SK-N-SH (cell line): ENCODE data around the gene CARMIL3. TPM values are rescaled to one million over a fixed set of nuclear protein-coding genes. Genes with fewer than 3 reads are reported as not detected.

Experiments
- CTCF ChIA-PET: fragments of 300-600, 350-600 bp; formaldehyde crosslinking; extraction: SDS; loops from one replicate; lab custom pipeline; 2021; lab: Yijun Ruan, JAX
- POLR2A ChIA-PET: fragments of 350-600 bp; sonication (Branson Sonifier 250); formaldehyde crosslinking; extraction: SDS; loops from one replicate; lab custom pipeline; 2020; ENCODE audit warnings: antibody characterized with exemption, inconsistent platforms; lab: Yijun Ruan, JAX
- DNase-seq: peaks from one replicate; pipeline ENCODE4 v3.0.0; 2012
- H2AFZ ChIP-seq: fragments of 200-600 bp; sonication (generic); 2 replicates; pipeline ENCODE4 v1.8.1; 2016; ENCODE audit warnings: antibody characterized with exemption, mild to moderate bottlenecking, low read depth
- H3F3A ChIP-seq: fragments of 200-600 bp; sonication (generic); replicated peaks from 2 replicates; pipeline ENCODE3; 2016; ENCODE audit warnings: antibody characterized with exemption, mild to moderate bottlenecking; ENCODE audit not compliant: insufficient read depth
- H3K27ac ChIP-seq, 2 experiments: fragments of 200-500 bp in 1 of 2; fragments of 200-600 bp in 1 of 2; sonication (Bioruptor generic) in 1 of 2; sonication (generic), shearing (Covaris generic) in 1 of 2; 2 replicates each; pipeline versions ENCODE4 v1.5.1 to v1.6.1; 2014 to 2016; ENCODE audit warnings: low read depth in 2 of 2, inconsistent platforms in 1 of 2, low read length in 1 of 2, mild to moderate bottlenecking in 1 of 2, mixed read lengths in 1 of 2
- H3K27me3 ChIP-seq: fragments of 200-600 bp; sonication (generic), shearing (Covaris generic); 2 replicates; pipeline ENCODE4 v1.6.1; 2016; ENCODE audit warnings: mixed run types; ENCODE audit not compliant: insufficient read depth
- H3K36me3 ChIP-seq, 2 experiments: fragments of 200-500 bp in 1 of 2; fragments of 200-600 bp in 1 of 2; sonication (Bioruptor generic) in 1 of 2; sonication (generic) in 1 of 2; replicated peaks in 1 of 2; 2 replicates each; pipeline versions ENCODE3 to v1.5.1; 2014 to 2016; ENCODE audit warnings: low read length in 1 of 2, mild to moderate bottlenecking in 1 of 2; ENCODE audit not compliant: insufficient read depth in 2 of 2, control insufficient read depth in 1 of 2
- H3K4me1 ChIP-seq, 2 experiments: fragments of 200-500 bp in 1 of 2; fragments of 200-600 bp in 1 of 2; sonication (Bioruptor generic) in 1 of 2; sonication (generic), shearing (Covaris generic) in 1 of 2; 2 replicates each; pipeline versions ENCODE4 v1.5.1 to v1.6.1; 2014 to 2016; ENCODE audit warnings: low read depth in 1 of 2, low read length in 1 of 2, mixed run types in 1 of 2; ENCODE audit not compliant: insufficient read depth in 2 of 2, control insufficient read depth in 1 of 2
- H3K4me2 ChIP-seq: fragments of 200-600 bp; sonication (generic), shearing (Covaris generic); 2 replicates; pipeline ENCODE4 v1.6.1; 2017; ENCODE audit warnings: mixed run types
- H3K4me3 ChIP-seq, 2 experiments: fragments of 200-500 bp in 1 of 2; fragments of 200-600 bp in 1 of 2; sonication (Bioruptor generic) in 1 of 2; sonication (generic), shearing (Covaris generic) in 1 of 2; 2 replicates each; pipeline versions ENCODE4 v1.5.1 to v1.8.1; 2014 to 2016; ENCODE audit warnings: low read depth in 2 of 2, inconsistent platforms in 1 of 2, low read length in 1 of 2, mild to moderate bottlenecking in 1 of 2, mixed read lengths in 1 of 2, moderate library complexity in 1 of 2
- H3K79me2 ChIP-seq: fragments of 200-600 bp; sonication (generic); 2 replicates; pipeline ENCODE4 v1.8.1; 2017; ENCODE audit warnings: mild to moderate bottlenecking; ENCODE audit not compliant: insufficient read depth
- H3K9ac ChIP-seq: fragments of 200-600 bp; sonication (generic); 2 replicates; pipeline ENCODE4 v1.6.1; 2017; ENCODE audit warnings: mixed run types
- H3K9me2 ChIP-seq: fragments of 200-600 bp; sonication (generic); 2 replicates; pipeline ENCODE4 v1.6.1; 2017; ENCODE audit warnings: mixed run types
- H3K9me3 ChIP-seq: fragments of 200-600 bp; sonication (generic); 2 replicates; pipeline ENCODE4 v1.6.1; 2017; ENCODE audit warnings: mixed run types, mild to moderate bottlenecking, moderate library complexity
- H4K20me1 ChIP-seq: fragments of 200-600 bp; sonication (generic); 2 replicates; pipeline ENCODE4 v1.6.1; 2017; ENCODE audit warnings: mild to moderate bottlenecking, mixed run types; ENCODE audit not compliant: insufficient read depth
- EP300 ChIP-seq, 2 experiments: IDR thresholded peaks; 2 replicates each; pipeline versions ENCODE4 v1.4.0 to v1.6.1; 2012; ENCODE audit warnings: borderline replicate concordance in 1 of 2, low read depth in 1 of 2, low read length in 1 of 2
- FOSL2 ChIP-seq: IDR thresholded peaks from 2 replicates; pipeline ENCODE4 v1.4.0; 2012; ENCODE audit warnings: low read depth, mild to moderate bottlenecking, moderate library complexity, borderline replicate concordance
- GABPA ChIP-seq: IDR thresholded peaks from 2 replicates; pipeline ENCODE4 v1.4.0; 2012; ENCODE audit warnings: low read depth, mild to moderate bottlenecking
- JUND ChIP-seq: IDR thresholded peaks from 2 replicates; pipeline ENCODE4 v1.4.0; 2012
- MEF2A ChIP-seq: IDR thresholded peaks from 2 replicates; pipeline ENCODE4 v1.4.0; 2012; ENCODE audit warnings: low read depth, borderline replicate concordance
- MXI1 ChIP-seq: IDR thresholded peaks from 2 replicates; pipeline ENCODE4 v1.6.1; 2012; ENCODE audit warnings: mild to moderate bottlenecking, low read depth, low read length, improper control_type of control experiment
- NFIC ChIP-seq: IDR thresholded peaks from 2 replicates; pipeline ENCODE4 v1.4.0; 2012; ENCODE audit warnings: borderline replicate concordance
- NRF1 ChIP-seq: IDR thresholded peaks from 2 replicates; pipeline ENCODE4 v1.6.1; 2012; ENCODE audit warnings: low read depth, mild to moderate bottlenecking, low read length
- PBX3 ChIP-seq: IDR thresholded peaks from 2 replicates; pipeline ENCODE4; 2012
- REST ChIP-seq: IDR thresholded peaks from 2 replicates; pipeline ENCODE4 v1.6.1; 2012; ENCODE audit warnings: mild to moderate bottlenecking, low read depth, low read length, moderate library complexity
- RFX5 ChIP-seq: IDR thresholded peaks from 2 replicates; pipeline ENCODE4 v1.6.1; 2012; ENCODE audit warnings: mild to moderate bottlenecking, improper control_type of control experiment, low read length
- SIN3A ChIP-seq: IDR thresholded peaks from 2 replicates; pipeline ENCODE4 v1.6.1; 2012; ENCODE audit warnings: low read depth, mild to moderate bottlenecking, low read length, moderate library complexity, borderline replicate concordance
- SMC3 ChIP-seq: IDR thresholded peaks from 2 replicates; pipeline ENCODE4 v1.6.1; 2012; ENCODE audit warnings: low read depth, low read length, improper control_type of control experiment
- TCF12 ChIP-seq: IDR thresholded peaks from 2 replicates; pipeline ENCODE4 v1.4.0; 2012
- TEAD4 ChIP-seq: IDR thresholded peaks from 2 replicates; pipeline ENCODE4 v1.4.0; 2012; ENCODE audit warnings: mild to moderate bottlenecking, borderline replicate concordance; ENCODE audit not compliant: insufficient read depth
- USF1 ChIP-seq: IDR thresholded peaks from 2 replicates; pipeline ENCODE4 v1.4.0; 2012; ENCODE audit warnings: low read depth, borderline replicate concordance
- USF2 ChIP-seq: fragments of 150-350 bp; IDR thresholded peaks from 2 replicates; pipeline ENCODE4 v1.6.1; 2017; ENCODE audit warnings: antibody characterized with exemption, low read length, low read depth, borderline replicate concordance
- YY1 ChIP-seq: IDR thresholded peaks from 2 replicates; pipeline ENCODE4 v1.4.0; 2012; ENCODE audit warnings: low read depth, mild to moderate bottlenecking
- ZBTB33 ChIP-seq: IDR thresholded peaks from 2 replicates; pipeline ENCODE4 v1.4.0; 2012; ENCODE audit warnings: low read depth, borderline replicate concordance
- WGBS: methylation state at CpG from one replicate; pipeline ENCODE4 v1.1.6; 2017; ENCODE audit warnings: low lambda C conversion rate; 5-methylcytosine and 5-hydroxymethylcytosine counted together
- polyA plus RNA-seq, 3 experiments: library from polyadenylated mRNA; depleted of rRNA; stranded (reverse); fragments of >200 nt; gene quantifications; 2 replicates each; pipeline ENCODE4 v1.2.3, GENCODE V29; 2012

Gene CARMIL3
- polyA plus RNA-seq, 1 of the 3 experiments (the other 2 are of a cell fraction): 0.43 TPM

- ChIA-PET CTCF (interaction anchor here (0.7 to 3.8 kb wide), 7 partner anchors 21 to 527 kb away, joined by 3 to 25 read pairs (median 5); partner anchors contain the start of genes IRF9 and PSME1), POLR2A (interaction anchor here (0.6 to 3.2 kb wide), 9 partner anchors 15 to 81 kb away, joined by 5 to 28 read pairs (median 11); partner anchors contain the start of genes CARMIL3, EMC9, FITM1 and IRF9)
- Histone ChIP-seq H3K36me3 (peaks cover 12 to 34% of the 10 kb centered on the region in 2 experiments), H4K20me1 (no peaks in the 10 kb centered on the region), H2AFZ (peak overlapping the region; percentile 69; the same call in 1 of the 2 replicates), H3K9me3 (no peaks in the 10 kb centered on the region), H3K9ac (peak overlapping the region; percentile 79), H3K27ac (peak overlapping the region in 1 of 2 experiments; percentile 76; a peak in 3 of 4 replicates), H3F3A (peaks cover 11% of the 10 kb centered on the region), H3K4me2 (peak overlapping the region; percentile 90), H3K79me2 (peaks cover 6% of the 10 kb centered on the region; the same call in 1 of the 2 replicates), H3K9me2 (no peaks in the 10 kb centered on the region), H3K4me3 (peak overlapping the region; percentile 71 to 88), H3K27me3 (no peaks in the 10 kb centered on the region), H3K4me1 (peaks cover 10 to 17% of the 10 kb centered on the region in 2 experiments)
- WGBS: 0% methylated on average over 14 of the region's 14 CpGs
- DNase-seq: no peak
- TF ChIP-seq FOSL2 (no peak), NRF1 (no peak), TEAD4 (no peak), USF2 (no peak), MEF2A (no peak), NFIC (no peak), GABPA (no peak), JUND (no peak), SMC3 (no peak), PBX3 (no peak), ZBTB33 (no peak), MXI1 (no peak), SIN3A (no peak), EP300 (IDR thresholded peaks at IDR 0.05; ENCODE audit: borderline replicate concordance in 1 of 2, low read depth in 1 of 2, low read length in 1 of 2) (no peak), TCF12 (no peak), REST (no peak), YY1 (no peak), USF1 (no peak), RFX5 (no peak)
Observed at GRCh38 chr14:24115422-24116127, 63.8 kb downstream of the CARMIL3 start.
